H1 (cell line): ENCODE data around the gene ARGLU1. TPM values are rescaled to one million over a fixed set of nuclear protein-coding genes. Genes with fewer than 3 reads are reported as not detected.

Experiments used
- CTCF ChIA-PET: fragments of 300-600 bp; sonication (Branson Sonifier 250); formaldehyde crosslinking; loops from one replicate; lab custom pipeline; 2021; ENCODE audit not compliant: partially characterized antibody; lab: Charles Lee
- POLR2A ChIA-PET: fragments of 300-600 bp; sonication (Branson Sonifier 250); formaldehyde crosslinking; loops from one replicate; lab custom pipeline; 2021; ENCODE audit warnings: inconsistent platforms; ENCODE audit not compliant: partially characterized antibody; lab: Charles Lee
- DNase-seq, 2 experiments: peaks; one replicate each; pipeline versions ENCODE4 v3.0.0 to v3.0.0-alpha.2; 2010 to 2022; ENCODE audit warnings: low spot score in 2 of 2, low read depth in 1 of 2, mixed read lengths in 1 of 2
- FAIRE-seq: peaks from 2 replicates; lab custom pipeline; 2011; peaks lifted over from hg19 to GRCh38; lab: Jason Lieb, UNC
- H2AFZ ChIP-seq: 2 replicates; pipeline ENCODE4 v1.8.1; 2012; ENCODE audit warnings: low read length, inconsistent platforms
- H2AK5ac ChIP-seq: 2 replicates; pipeline ENCODE4 v1.6.1; 2013; ENCODE audit warnings: low read depth, low read length
- H2BK120ac ChIP-seq: replicated peaks from 2 replicates; pipeline ENCODE3; 2013; ENCODE audit warnings: low read depth, low read length, inconsistent platforms
- H2BK12ac ChIP-seq: 2 replicates; pipeline ENCODE4 v1.6.1; 2013; ENCODE audit warnings: low read depth, low read length
- H2BK15ac ChIP-seq: 2 replicates; pipeline ENCODE4 v1.6.1; 2013; ENCODE audit warnings: low read length
- H2BK20ac ChIP-seq: 2 replicates; pipeline ENCODE4 v1.6.1; 2013; ENCODE audit warnings: low read length
- H2BK5ac ChIP-seq: 2 replicates; pipeline ENCODE4 v1.6.1; 2013; ENCODE audit warnings: low read depth, low read length
- H3K14ac ChIP-seq: 2 replicates; pipeline ENCODE4 v1.6.1; 2013; ENCODE audit warnings: inconsistent platforms; ENCODE audit not compliant: insufficient read length
- H3K18ac ChIP-seq: 2 replicates; pipeline ENCODE4 v1.6.1; 2013; ENCODE audit warnings: low read length; ENCODE audit errors: extremely low read depth
- H3K23ac ChIP-seq: 2 replicates; pipeline ENCODE4 v1.6.1; 2013; ENCODE audit warnings: inconsistent platforms; ENCODE audit not compliant: insufficient read length
- H3K23me2 ChIP-seq: 2 replicates; pipeline ENCODE4 v1.6.1; 2013; ENCODE audit warnings: low read depth, low read length
- H3K27ac ChIP-seq: 2 replicates; pipeline ENCODE4 v1.6.1; 2011; ENCODE audit warnings: low read depth, low read length, inconsistent platforms
- H3K27me3 ChIP-seq, 4 experiments: replicated peaks in 1 of 4; 1 replicate in 1 of 4; 2 replicates in 3 of 4; pipeline versions ENCODE4 v1.6.1 to v1.8.1; 2011 to 2013; ENCODE audit warnings: low read length in 3 of 4, mild to moderate bottlenecking in 3 of 4, inconsistent platforms in 2 of 4, mixed read lengths in 2 of 4, moderate library complexity in 1 of 4; ENCODE audit not compliant: control insufficient read depth in 3 of 4, insufficient read depth in 3 of 4; ENCODE audit errors: extremely low read depth in 1 of 4
- H3K36me3 ChIP-seq, 4 experiments: 2 replicates each; pipeline versions ENCODE4 v1.6.1 to v1.8.1; 2011 to 2013; ENCODE audit warnings: mild to moderate bottlenecking in 4 of 4, low read length in 3 of 4, moderate library complexity in 2 of 4, control low read depth in 1 of 4, inconsistent platforms in 1 of 4; ENCODE audit not compliant: insufficient read depth in 4 of 4, control insufficient read depth in 2 of 4
- H3K4ac ChIP-seq: replicated peaks from 2 replicates; pipeline ENCODE3; 2013; ENCODE audit warnings: low read length, low read depth, mixed read lengths, inconsistent platforms; ENCODE audit not compliant: insufficient read length
- H3K4me1 ChIP-seq, 4 experiments: replicated peaks in 1 of 4; 1 replicate in 1 of 4; 2 replicates in 3 of 4; pipeline versions ENCODE4 v1.6.1 to v1.8.1; 2011 to 2013; ENCODE audit warnings: low read length in 3 of 4, inconsistent platforms in 2 of 4, mixed read lengths in 1 of 4; ENCODE audit not compliant: insufficient read depth in 4 of 4, control insufficient read depth in 3 of 4
- H3K4me2 ChIP-seq, 2 experiments: 2 replicates each; pipeline versions ENCODE4 v1.6.1 to v1.8.1; 2011 to 2013; ENCODE audit warnings: low read depth in 2 of 2, low read length in 2 of 2, control low read depth in 1 of 2, inconsistent platforms in 1 of 2, mild to moderate bottlenecking in 1 of 2; ENCODE audit not compliant: insufficient read depth in 1 of 2
- H3K4me3 ChIP-seq, 4 experiments: fragments of 200-600, 300-600 bp in 1 of 4; sonication (generic), shearing (Covaris generic), sonication (Bioruptor Twin) in 1 of 4; 2 replicates each; pipeline versions ENCODE4 v1.5.1 to v1.8.1; 2011 to 2016; ENCODE audit warnings: low read length in 4 of 4, low read depth in 3 of 4, control low read depth in 2 of 4, inconsistent platforms in 2 of 4, mild to moderate bottlenecking in 2 of 4, mixed read lengths in 1 of 4, moderate library complexity in 1 of 4; ENCODE audit not compliant: insufficient read depth in 2 of 4; ENCODE audit errors: extremely low read depth in 1 of 4
- H3K56ac ChIP-seq: replicated peaks from 2 replicates; pipeline ENCODE3; 2013; ENCODE audit warnings: low read depth, mild to moderate bottlenecking, mixed read lengths, low read length, inconsistent platforms; ENCODE audit not compliant: insufficient read length
- H3K79me1 ChIP-seq: 2 replicates; pipeline ENCODE4 v1.6.1; 2013; ENCODE audit warnings: low read depth, low read length, control low read depth
- H3K79me2 ChIP-seq, 2 experiments: 2 replicates each; pipeline versions ENCODE4 v1.6.1 to v1.8.1; 2012 to 2013; ENCODE audit warnings: low read length in 2 of 2, mild to moderate bottlenecking in 2 of 2, inconsistent platforms in 1 of 2; ENCODE audit not compliant: insufficient read depth in 2 of 2, control insufficient read depth in 1 of 2
- H3K9ac ChIP-seq, 4 experiments: replicated peaks in 1 of 4; 1 replicate in 1 of 4; 2 replicates in 3 of 4; pipeline versions ENCODE4 v1.6.1 to v1.8.1; 2011 to 2013; ENCODE audit warnings: low read depth in 3 of 4, low read length in 3 of 4, control low read depth in 2 of 4, mild to moderate bottlenecking in 2 of 4, moderate library complexity in 2 of 4, inconsistent platforms in 1 of 4; ENCODE audit errors: extremely low read depth in 1 of 4
- H3K9me3 ChIP-seq, 2 experiments: 2 replicates each; pipeline versions ENCODE4 v1.6.1 to v1.8.1; 2012 to 2013; ENCODE audit warnings: mild to moderate bottlenecking in 2 of 2, moderate library complexity in 2 of 2, control low read depth in 1 of 2, inconsistent platforms in 1 of 2, low read depth in 1 of 2, low read length in 1 of 2, mixed read lengths in 1 of 2; ENCODE audit not compliant: insufficient read depth in 2 of 2
- H4K20me1 ChIP-seq, 2 experiments: replicated peaks in 1 of 2; 2 replicates each; pipeline versions ENCODE3 to v1.8.1; 2011 to 2013; ENCODE audit warnings: inconsistent platforms in 2 of 2, low read length in 2 of 2, mild to moderate bottlenecking in 1 of 2; ENCODE audit not compliant: insufficient read depth in 2 of 2, control insufficient read depth in 1 of 2
- H4K5ac ChIP-seq: 2 replicates; pipeline ENCODE4 v1.6.1; 2013; ENCODE audit warnings: low read length, low read depth, mixed read lengths, inconsistent platforms; ENCODE audit not compliant: insufficient read length
- H4K8ac ChIP-seq: 2 replicates; pipeline ENCODE4 v1.8.0; 2013; ENCODE audit warnings: mild to moderate bottlenecking, moderate library complexity, low read length, inconsistent platforms; ENCODE audit not compliant: insufficient read depth; ENCODE audit errors: extremely low read depth
- H4K91ac ChIP-seq: replicated peaks from 2 replicates; pipeline ENCODE3; 2013; ENCODE audit warnings: low read length, mixed read lengths, inconsistent platforms; ENCODE audit not compliant: insufficient read length
- ATF3 ChIP-seq: IDR thresholded peaks from 2 replicates; pipeline ENCODE4 v1.6.1; 2011; ENCODE audit warnings: low read depth, mild to moderate bottlenecking, low read length; ENCODE audit not compliant: insufficient read depth
- BACH1 ChIP-seq: IDR thresholded peaks from 2 replicates; pipeline ENCODE4 v1.6.1; 2012; ENCODE audit warnings: low read length, improper control_type of control experiment
- BCL11A ChIP-seq, 2 experiments: IDR thresholded peaks; one replicate each; pipeline ENCODE4 v1.6.1; 2011; ENCODE audit warnings: low read depth in 2 of 2, low read length in 2 of 2, mild to moderate bottlenecking in 2 of 2
- CHD2 ChIP-seq: IDR thresholded peaks from 2 replicates; pipeline ENCODE4 v1.6.1; 2012; ENCODE audit warnings: low read length, improper control_type of control experiment
- EGR1 ChIP-seq: IDR thresholded peaks from 2 replicates; pipeline ENCODE4 v1.6.1; 2011; ENCODE audit warnings: low read depth, low read length, borderline replicate concordance
- HDAC6 ChIP-seq: IDR thresholded peaks from one replicate; pipeline ENCODE4 v1.7.1; 2012; ENCODE audit warnings: low read depth, mild to moderate bottlenecking, inconsistent platforms, low read length, moderate library complexity
- RBBP5 ChIP-seq: IDR thresholded peaks from 2 replicates; pipeline ENCODE4 v1.7.1; 2012; ENCODE audit warnings: low read depth, mild to moderate bottlenecking, inconsistent platforms, low read length, moderate library complexity, borderline replicate concordance
- RFX5 ChIP-seq: IDR thresholded peaks from 2 replicates; pipeline ENCODE4 v1.6.1; 2011; ENCODE audit warnings: low read depth, low read length, improper control_type of control experiment, borderline replicate concordance
- RNF2 ChIP-seq: fragments of 200-900, 300-1000 bp; sonication (generic); IDR thresholded peaks from 2 replicates; pipeline ENCODE4 v1.7.1; 2016; ENCODE audit warnings: borderline replicate concordance, low read depth, mild to moderate bottlenecking, antibody characterized with exemption, low read length; ENCODE audit not compliant: poor library complexity, severe bottlenecking; ENCODE audit errors: missing control alignments
- RXRA ChIP-seq: IDR thresholded peaks from 2 replicates; pipeline ENCODE4 v1.6.1; 2011; ENCODE audit warnings: low read depth, mild to moderate bottlenecking, low read length, moderate library complexity; ENCODE audit not compliant: insufficient read depth
- SP1 ChIP-seq: IDR thresholded peaks from 2 replicates; pipeline ENCODE4 v1.6.1; 2011; ENCODE audit warnings: low read depth, low read length
- SUZ12 ChIP-seq: fragments of 200-600 bp; sonication (generic); IDR thresholded peaks from 2 replicates; pipeline ENCODE4 v1.6.1; 2012; ENCODE audit warnings: mild to moderate bottlenecking, inconsistent platforms, low read length, moderate library complexity, mixed read lengths
- WGBS, 2 experiments: shearing (Covaris generic) in 1 of 2; methylation state at CpG; one replicate each; pipeline versions ENCODE4 v1.1.6 to v1.1.7; 2013 to 2015; ENCODE audit warnings: low lambda C conversion rate in 2 of 2, mixed read lengths in 2 of 2, inconsistent platforms in 1 of 2, low coverage in 1 of 2, missing lambda C conversion rate in 1 of 2; ENCODE audit not compliant: insufficient replicate concordance in 2 of 2, insufficient coverage in 1 of 2, insufficient read length in 1 of 2; ENCODE audit errors: extremely low coverage in 1 of 2, missing lambda C conversion rate in 1 of 2; 5-methylcytosine and 5-hydroxymethylcytosine counted together
- polyA plus RNA-seq, 7 experiments: library from polyadenylated mRNA; depleted of rRNA in 3 of 7; stranded (reverse) in 5 of 7; unstranded in 2 of 7; fragments of >200 nt in 5 of 7; fragments of 200-250 nt in 2 of 7; gene quantifications; 1 replicate in 5 of 7; 2 replicates in 1 of 7; 4 replicates in 1 of 7; pipeline versions ENCODE4 v1.2.1 to v1.2.3, GENCODE V29; 2011 to 2013; ENCODE audit warnings: missing spikeins in 2 of 7, mixed read lengths in 2 of 7
- total RNA-seq: library from RNA; stranded (reverse); fragmentation: NEBNext Ultra II Directional; extraction: Animal tissue kit (Norgen Biotek cat#: 25700); gene quantifications from 2 replicates; pipeline ENCODE4 v1.2.1, GENCODE V29; 2021

The ARGLU1 gene
- total and polyA plus RNA-seq, 2 of the 8 experiments (the other 6 are each of a cell fraction or from before 2014, with no cell fraction given), result 47.8 to 84.9 TPM

GRCh38 chr13:106514928-106515634 is 52.9 kb downstream of the ARGLU1 start:
- no peak overlapping the region for H2BK12ac ChIP-seq
- no peaks in the 10 kb centered on the region for H3K23me2 ChIP-seq
- FAIRE-seq (no peak), DNase-seq (no peak)
- H2BK20ac ChIP-seq, result no peak overlapping the region
- no peak overlapping the region for H4K8ac ChIP-seq
- peaks cover 0 to 1% of the 10 kb centered on the region in 2 experiments for H4K20me1 ChIP-seq
- H3K27ac ChIP-seq, result no peak overlapping the region
- no peak overlapping the region for H3K9ac ChIP-seq
- H3K9me3 ChIP-seq, result no peaks in the 10 kb centered on the region
- no peak overlapping the region for H2AFZ ChIP-seq
- no peak overlapping the region for H3K14ac ChIP-seq
- H3K4ac ChIP-seq, result no peak overlapping the region
- CTCF ChIA-PET, result interaction anchor here (0.6 to 1.6 kb wide), 9 partner anchors 10 to 1104 kb away, joined by 3 to 5 read pairs (median 3); no protein-coding TSS in a partner anchor
- H3K79me1 ChIP-seq, result no peaks in the 10 kb centered on the region
- no peaks in the 10 kb centered on the region for H3K27me3 ChIP-seq
- no peak overlapping the region for H2BK120ac ChIP-seq
- no peak overlapping the region for H2BK5ac ChIP-seq
- H3K36me3 ChIP-seq, result no peaks in the 10 kb centered on the region
- H3K56ac ChIP-seq, result no peak overlapping the region
- H4K91ac ChIP-seq, result no peak overlapping the region
- H3K4me2 ChIP-seq, result no peak overlapping the region
- no peak overlapping the region; the same call in 1 of the 2 replicates for H3K18ac ChIP-seq
- TF ChIP-seq BCL11A (IDR thresholded peaks at IDR 0.05; ENCODE audit: low read depth in 2 of 2, low read length in 2 of 2) (no peak), RFX5 (no peak), HDAC6 (no peak), EGR1 (no peak), RXRA (no peak), CHD2 (no peak), SUZ12 (no peak), RBBP5 (no peak), SP1 (no peak), ATF3 (no peak), RNF2 (no peak), BACH1 (no peak)
- no peak overlapping the region for H3K23ac ChIP-seq
- POLR2A ChIA-PET, result interaction anchor here (0.8 kb wide), 1 partner anchor 16 kb away, joined by 3 read pairs; no protein-coding TSS in a partner anchor
- WGBS, 2 experiments, result 87% methylated on average over 15 of the region's 15 CpGs; no CpG with 5 or more reads in 1 of the 2 experiments
- peaks cover 0 to 19% (median 6%) of the 10 kb centered on the region in 4 experiments; a peak in 5 of 7 replicates for H3K4me1 ChIP-seq
- no peak overlapping the region for H3K4me3 ChIP-seq
- no peak overlapping the region; the same call in 1 of the 2 replicates for H2AK5ac ChIP-seq
- peaks cover 0 to 56% of the 10 kb centered on the region in 2 experiments; a peak in 2 of 4 replicates for H3K79me2 ChIP-seq
- H2BK15ac ChIP-seq, result no peak overlapping the region
- H4K5ac ChIP-seq, result no peak overlapping the region
